ENCODE data around the gene ALKBH8.

- TF ChIP-seq EZH2 (IDR thresholded peaks at IDR 0.05; ENCODE audit: insufficient read depth, low read length), result no peak
- no peak for TF ChIP-seq CTCF (IDR thresholded peaks at IDR 0.05; ENCODE audit: insufficient read depth, low read depth, low read length)
These were observed 97.8 kb downstream of the ALKBH8 start for GRCh38 chr11:107467696-107468095.
